Erythroblast (primary cell): ENCODE results near the gene SALL3.

ENCODE experiments used
- DNase-seq, 2 experiments: peaks; one replicate each; lab custom pipeline; 2025; lab: John Stamatoyannopoulos, UW
- GATA1 ChIP-seq: IDR thresholded peaks from 2 replicates; pipeline ENCODE4 v1.6.1; 2011; ENCODE audit warnings: low read depth, mild to moderate bottlenecking, control low read depth, low read length, moderate library complexity
- POLR2A ChIP-seq: IDR thresholded peaks from 2 replicates; pipeline ENCODE4 v1.6.1; 2011; ENCODE audit warnings: mild to moderate bottlenecking, low read length

Gene SALL3

DNA sequence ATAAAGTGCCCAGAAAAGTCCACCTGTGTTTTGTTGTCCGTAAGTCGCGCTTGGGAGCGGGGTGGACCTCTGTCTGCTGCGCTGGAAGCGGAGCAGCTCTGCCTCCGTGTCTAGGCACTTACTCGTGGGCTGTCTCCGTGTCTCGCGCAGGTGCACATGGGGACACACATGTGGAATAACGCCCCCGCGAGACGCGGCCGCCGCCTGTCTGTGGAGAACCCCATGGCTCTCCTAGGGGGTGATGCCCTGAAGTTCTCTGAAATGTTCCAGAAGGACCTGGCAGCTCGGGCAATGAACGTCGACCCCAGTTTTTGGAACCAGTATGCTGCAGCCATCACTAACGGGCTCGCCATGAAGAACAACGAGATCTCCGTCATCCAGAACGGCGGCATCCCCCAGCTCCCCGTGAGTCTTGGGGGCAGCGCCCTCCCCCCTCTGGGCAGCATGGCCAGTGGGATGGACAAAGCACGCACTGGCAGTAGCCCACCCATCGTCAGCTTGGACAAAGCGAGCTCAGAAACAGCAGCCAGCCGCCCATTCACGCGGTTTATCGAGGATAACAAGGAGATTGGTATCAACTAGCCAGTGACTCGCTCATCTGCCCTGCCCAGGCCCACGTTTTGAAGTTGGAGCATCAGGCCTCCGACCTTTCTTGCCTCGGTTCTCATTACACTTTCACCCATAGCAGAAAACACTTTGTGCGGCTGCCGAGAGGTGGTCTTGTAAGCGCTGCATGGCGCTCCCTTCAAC lies 17.3 kb downstream of the SALL3 start:
- TF ChIP-seq POLR2A (no peak), GATA1 (no peak)
- no peak for DNase-seq

DNA sequence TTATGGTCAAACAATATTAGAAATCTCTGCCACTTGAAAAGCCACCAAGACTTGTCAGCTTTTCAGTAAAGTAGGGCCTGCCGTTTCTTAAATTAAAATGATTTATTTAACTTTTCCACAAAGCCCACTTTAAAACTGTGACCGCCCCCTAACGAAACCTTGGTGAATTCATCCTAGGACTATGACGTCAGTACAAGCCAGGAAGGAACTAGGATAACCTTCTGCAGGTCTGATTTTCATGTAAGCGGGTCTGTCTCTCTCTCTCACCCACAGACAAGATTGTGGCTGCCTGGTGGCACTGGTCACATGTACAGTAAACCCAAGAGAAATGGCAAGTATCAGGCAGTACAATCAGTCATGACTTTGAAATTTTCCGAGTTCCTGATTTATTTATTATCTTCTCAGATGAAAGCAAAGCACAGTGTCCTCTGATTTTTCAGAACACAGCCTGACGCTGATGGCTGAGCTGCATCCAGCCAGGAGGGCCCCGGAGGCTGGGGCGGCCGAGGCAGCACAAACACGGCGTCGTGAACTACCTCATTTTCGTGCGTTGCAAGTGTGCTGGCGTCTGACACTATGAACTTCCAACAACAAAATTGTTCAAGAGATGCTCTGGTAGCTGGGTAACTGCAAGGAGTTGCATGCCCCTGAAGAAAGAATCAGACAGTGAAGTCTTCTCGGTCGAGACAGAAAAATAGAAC lies 18.9 kb downstream of the SALL3 start:
- TF ChIP-seq GATA1 = no peak
- TF ChIP-seq POLR2A = no peak
- no peak for DNase-seq

- no peak for DNase-seq
- TF ChIP-seq GATA1 (no peak), POLR2A (no peak)
These were observed 20.3 kb downstream of the SALL3 start for GRCh38 chr18:78999939-79000338.

GRCh38 chr18:79000997-79001396 lies 21.4 kb downstream of the SALL3 start:
- TF ChIP-seq POLR2A (no peak), GATA1 (no peak)
- DNase-seq = no peak

DNA sequence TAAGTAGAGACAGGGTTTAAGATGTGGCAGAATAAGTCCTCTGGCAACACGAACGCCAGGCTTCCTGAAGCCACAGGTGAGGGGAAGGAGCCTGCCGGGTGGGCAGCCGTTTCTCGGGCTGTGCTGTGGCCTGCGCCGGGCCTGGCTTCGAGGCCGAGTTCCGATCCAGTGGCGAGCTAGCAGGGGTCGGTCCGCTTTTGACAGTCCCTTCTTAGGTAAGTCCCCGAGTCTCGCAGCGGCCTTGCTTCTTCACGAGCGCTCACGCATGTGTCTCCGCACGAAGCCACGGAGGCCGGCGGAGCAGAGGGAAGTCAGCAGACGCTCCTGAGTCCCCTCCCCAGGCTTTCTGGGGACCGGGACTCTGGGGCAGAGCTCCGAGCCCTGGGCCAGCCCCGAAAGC lies 26.0 kb downstream of the SALL3 start:
- no peak for TF ChIP-seq POLR2A
- no peak for TF ChIP-seq GATA1
- DNase-seq = no peak

DNA sequence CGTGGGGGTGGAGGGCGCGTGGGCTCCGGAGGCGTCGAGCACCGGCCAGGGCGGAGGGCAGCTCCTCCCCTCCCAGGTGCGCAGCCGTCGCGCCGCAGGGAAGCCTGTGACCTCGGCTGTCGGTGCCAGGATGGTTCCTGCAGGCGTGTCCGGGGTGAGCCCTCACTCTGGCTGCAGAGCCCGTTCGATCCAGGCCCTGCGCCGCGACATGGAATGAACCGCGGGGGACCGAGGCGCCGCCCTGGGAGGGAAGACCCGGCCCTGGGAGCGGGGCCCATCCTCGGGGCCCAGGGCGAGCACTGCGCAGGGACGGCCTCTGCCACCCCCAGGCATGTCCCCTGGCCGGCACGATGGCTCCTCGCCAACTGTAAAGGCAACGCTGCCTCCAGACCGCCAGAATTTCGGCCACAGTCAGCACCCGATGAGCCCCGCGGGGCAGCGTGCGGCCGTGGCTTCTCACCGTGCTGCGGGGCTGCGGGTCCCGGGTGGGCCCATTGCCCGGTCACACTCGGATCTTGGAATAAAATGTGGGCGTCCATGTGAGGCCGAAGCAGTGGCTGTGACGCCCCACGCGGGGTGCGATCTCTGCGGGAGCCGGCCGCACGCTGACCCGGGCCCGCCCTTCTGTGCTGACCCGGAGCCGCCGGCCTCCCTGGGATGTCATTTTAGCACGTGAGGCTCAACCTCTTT lies 26.6 kb downstream of the SALL3 start:
- TF ChIP-seq GATA1 = no peak
- no peak for TF ChIP-seq POLR2A
- no peak for DNase-seq

GRCh38 chr18:79007440-79007839 lies 27.8 kb downstream of the SALL3 start:
- no peak for TF ChIP-seq POLR2A
- no peak for TF ChIP-seq GATA1
- no peak for DNase-seq

DNA sequence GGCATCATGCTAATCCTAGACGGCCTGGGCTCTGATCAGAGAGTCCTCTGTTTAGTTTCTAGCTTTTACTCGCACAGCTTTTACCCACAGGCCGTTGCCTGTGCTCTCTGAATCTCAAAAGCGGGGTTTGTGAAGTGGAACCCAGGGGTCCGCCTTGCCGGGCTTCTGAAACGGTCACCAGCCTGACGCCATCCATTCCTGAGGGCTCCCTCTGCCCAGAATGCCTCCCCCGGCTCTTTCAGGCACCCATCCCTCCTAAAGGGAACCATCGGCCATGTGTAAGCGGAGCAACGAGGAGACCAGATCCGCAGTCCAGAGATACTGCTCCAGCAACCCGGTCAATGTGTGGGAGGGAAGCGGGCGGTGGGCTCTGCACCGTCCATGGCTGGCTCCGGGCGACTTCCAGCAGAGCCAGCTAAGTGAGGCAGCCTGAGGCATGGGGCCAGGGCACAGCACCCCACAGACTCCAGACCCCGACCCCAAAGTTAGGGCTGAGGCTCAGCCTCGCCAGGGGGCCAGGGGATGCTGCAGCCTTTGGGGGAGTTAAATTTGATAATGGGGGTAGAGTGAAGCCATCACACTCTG lies 28.8 kb downstream of the SALL3 start:
- DNase-seq = no peak

DNA sequence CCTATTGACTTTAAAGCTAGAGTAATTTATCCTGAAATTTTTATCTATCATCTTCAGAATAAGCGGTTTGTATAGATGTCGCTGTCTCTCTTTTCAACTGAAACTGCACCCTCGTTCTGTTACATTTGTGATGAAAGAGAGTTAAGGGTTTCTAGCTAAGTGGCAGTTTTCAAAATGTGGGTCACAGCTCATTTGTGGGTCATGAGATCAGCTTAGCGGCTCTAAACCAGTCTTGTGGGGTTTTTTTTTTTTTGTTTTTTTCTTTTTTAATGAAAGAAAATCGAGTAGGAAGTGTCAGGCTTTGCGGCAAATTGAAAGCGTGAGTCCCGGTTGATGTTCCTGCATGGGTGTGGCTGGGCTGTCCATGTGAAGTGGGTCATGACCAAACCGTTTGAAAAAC lies 31.2 kb downstream of the SALL3 start:
- DNase-seq = no peak
- TF ChIP-seq POLR2A = no peak
- no peak for TF ChIP-seq GATA1

More for the DNA sequence above, 28.8 kb downstream of the SALL3 start:
- TF ChIP-seq GATA1 (no peak), POLR2A (no peak)

GRCh38 chr18:79011300-79011870 lies 31.8 kb downstream of the SALL3 start:
- TF ChIP-seq POLR2A (no peak), GATA1 (no peak)
- no peak for DNase-seq

- TF ChIP-seq GATA1 (no peak), POLR2A (no peak)
- no peak for DNase-seq
These were observed 34.3 kb downstream of the SALL3 start for GRCh38 chr18:79013869-79014268.

GRCh38 chr18:79018911-79019310 lies 39.3 kb downstream of the SALL3 start:
- TF ChIP-seq GATA1 = no peak
- no peak for TF ChIP-seq POLR2A

DNA sequence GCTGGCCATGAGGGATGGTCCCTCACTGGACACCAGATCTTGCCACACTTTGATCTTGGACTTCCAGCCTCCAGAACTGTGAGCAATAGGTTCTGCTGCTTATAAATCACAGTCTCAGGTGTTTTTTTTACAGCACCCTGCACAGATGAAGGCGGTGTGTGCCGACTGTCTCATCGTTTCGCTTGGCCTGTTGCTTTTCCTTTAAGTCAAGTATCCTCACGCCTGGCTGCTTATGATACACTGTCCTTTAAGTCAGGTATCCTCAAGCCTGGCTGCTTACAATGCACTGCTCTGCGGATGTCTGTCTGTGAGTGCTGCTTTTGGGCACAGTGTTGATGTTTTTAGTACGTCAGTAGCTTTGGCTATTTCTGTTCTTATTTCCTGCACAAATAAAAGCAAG lies 40.3 kb downstream of the SALL3 start:
- TF ChIP-seq GATA1 (no peak), POLR2A (no peak)
- DNase-seq = no peak

More at GRCh38 chr18:79018911-79019310, 39.3 kb downstream of the SALL3 start:
- no peak for DNase-seq
